HG03039 (cell line): ENCODE results near the gene SLC25A26.
"Not testable (repeated sequence)": the region's sequence is repeated elsewhere in the genome, so short reads cannot be mapped to it uniquely, and the experiment has no call there.

Experiments used
- ATAC-seq: cut with Tn5 transposase; IDR thresholded peaks from one replicate; pipeline ENCODE4 v1.9.1; 2021; ENCODE audit warnings: mild to moderate bottlenecking, moderate library complexity; ENCODE audit not compliant: unreplicated experiment

Gene SLC25A26

DNA sequence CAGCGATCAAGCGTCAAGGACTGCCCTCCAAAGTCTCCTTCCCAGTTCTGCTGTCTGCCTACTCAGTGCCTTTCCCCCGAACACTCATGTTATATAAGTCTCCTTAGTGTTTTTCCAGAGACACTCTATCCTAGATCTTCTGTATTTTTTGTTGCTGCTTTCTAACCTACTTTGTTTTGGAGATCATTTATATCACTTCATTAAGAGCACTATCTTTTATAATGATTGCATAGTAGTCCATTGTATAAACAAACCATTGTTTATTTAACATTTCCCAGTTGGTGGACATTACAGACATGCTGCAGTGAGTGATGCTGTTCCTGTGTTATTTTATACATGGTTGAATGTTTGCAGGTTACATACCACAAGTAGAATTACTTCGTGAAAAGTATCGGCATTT is 47.1 kb downstream of the SLC25A26 start:
- ATAC-seq, result no peak

- ATAC-seq, result no peak
Measured at GRCh38 chr3:66268864-66269263, 48.1 kb downstream of the SLC25A26 start.

DNA sequence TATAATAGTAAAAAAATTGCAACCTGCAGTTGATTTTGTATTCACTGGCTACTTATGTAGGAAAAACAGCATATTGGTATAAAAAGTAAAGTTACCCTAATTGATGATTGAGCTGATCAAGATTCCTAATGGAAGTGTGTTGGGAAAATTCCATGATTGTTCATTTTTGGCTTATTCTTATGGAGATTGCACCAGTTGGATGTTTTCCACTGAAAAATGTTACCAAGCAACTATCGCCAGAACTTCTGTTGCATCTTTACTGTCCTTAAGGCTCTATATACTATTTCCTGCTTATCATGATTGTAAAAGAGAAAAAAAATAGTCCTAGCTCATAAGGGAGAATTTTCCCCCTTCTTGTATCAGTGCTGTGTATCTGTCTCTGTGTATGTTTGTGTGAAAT is 48.6 kb downstream of the SLC25A26 start:
- no peak for ATAC-seq

DNA sequence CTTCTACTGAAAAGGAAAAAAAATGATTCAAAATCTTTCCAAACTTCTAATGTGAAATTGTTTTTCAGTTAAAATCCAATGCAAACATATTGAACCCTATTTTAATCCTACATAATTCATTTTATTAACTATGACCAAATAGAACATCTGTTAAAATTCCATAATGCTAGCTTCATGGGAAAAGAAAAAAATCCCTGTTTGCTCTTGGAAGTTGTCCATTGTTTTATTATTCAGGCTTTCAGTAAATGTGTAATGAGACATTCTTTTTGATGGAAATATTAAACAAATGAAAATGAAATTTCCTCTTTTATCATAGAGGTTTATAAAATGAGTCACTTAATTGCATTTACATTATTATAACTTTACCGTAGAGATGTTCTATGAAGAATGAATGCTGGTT is 49.5 kb downstream of the SLC25A26 start:
- ATAC-seq, result no peak

DNA sequence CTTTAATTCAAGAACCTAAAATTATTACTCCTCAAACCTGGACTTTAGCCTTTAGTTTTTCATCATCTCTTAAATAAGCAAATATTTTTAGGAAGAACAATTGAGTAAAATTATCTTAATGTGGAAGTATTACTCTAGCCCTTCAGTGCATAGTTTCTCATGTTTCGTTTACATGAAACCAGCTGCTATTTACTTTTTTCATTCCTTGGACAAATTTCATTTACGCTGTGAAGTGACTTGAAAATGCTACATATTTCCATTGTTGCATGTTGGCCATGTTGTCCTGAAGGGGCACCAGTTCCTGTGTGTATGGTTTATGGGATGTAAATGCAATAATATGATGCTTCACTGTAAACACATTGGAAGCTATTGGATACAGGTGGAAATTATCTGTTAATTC is 49.9 kb downstream of the SLC25A26 start:
- ATAC-seq, result no peak

- no peak for ATAC-seq
Measured at GRCh38 chr3:66271231-66271630, 50.4 kb downstream of the SLC25A26 start.

DNA sequence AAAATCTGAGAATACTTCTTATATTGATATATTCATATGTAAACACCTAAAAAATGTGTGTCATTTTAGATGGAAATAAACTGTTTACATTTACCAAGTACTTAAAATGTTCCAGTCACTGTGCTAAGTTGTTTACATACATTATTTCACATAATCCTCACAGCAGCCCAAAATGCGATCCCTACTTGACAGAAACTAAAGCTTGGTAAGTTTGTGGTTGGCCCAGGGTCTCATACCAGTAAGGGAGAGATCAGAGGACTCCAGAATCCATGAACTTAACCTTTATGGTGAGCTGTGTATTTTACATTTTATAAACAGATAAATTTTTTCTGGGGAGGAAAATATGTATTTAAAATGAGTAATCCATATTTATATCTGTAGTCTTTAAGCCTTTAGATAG is 51.2 kb downstream of the SLC25A26 start:
- no peak for ATAC-seq

DNA sequence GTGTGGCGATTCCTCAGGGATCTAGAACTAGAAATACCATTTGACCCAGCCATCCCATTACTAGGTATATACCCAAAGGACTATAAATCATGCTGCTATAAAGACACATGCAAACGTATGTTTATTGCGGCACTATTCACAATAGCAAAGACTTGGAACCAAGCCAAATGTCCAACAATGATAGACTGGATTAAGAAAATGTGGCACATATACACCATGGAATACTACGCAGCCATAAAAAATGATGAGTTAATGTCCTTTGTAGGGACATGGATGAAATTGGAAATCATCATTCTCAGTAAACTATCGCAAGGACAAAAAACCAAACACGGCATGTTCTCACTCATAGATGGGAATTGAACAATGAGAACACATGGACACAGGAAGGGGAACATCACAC is 54.0 kb downstream of the SLC25A26 start:
- not testable (repeated sequence) for ATAC-seq

GRCh38 chr3:66276705-66277274 is 56.0 kb downstream of the SLC25A26 start:
- ATAC-seq, result no peak

DNA sequence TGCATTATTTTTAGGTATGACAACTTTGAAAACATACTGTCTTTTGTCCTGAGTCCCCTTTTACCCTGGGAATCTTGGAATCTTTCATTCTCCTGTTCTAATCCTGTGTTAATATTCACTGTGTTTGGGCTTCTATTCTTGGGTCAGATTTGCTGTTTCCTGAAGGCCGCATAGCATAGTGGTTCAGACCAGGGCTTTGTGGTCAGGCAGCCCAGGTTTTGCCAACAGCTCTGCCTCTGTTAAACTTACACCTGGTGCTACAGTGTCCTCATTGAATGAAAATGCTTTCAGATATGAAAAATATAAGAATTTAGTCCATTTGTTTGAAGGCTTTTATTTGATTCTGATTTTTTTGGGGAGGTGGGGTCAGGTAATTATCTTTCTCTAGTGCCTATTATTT is 58.4 kb downstream of the SLC25A26 start:
- no peak for ATAC-seq

DNA sequence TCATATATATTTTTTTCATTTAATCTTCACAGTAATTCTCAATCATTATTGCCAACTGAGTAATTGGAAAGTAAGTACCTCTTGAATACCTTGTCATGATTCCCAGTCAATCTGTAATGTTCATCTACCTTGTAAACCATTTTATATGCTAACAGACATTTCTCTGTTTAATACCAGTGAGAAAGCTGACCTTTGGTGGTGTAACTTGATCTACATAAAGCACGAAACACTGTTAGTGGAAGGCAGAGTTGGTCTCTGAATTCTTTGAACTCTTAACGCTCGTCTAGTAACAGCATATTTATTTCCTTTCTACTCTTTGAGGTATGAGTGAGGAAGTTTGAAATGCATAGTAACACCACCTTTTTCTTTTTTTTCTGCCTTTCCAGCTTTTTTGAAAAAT is 59.5 kb downstream of the SLC25A26 start:
- no peak for ATAC-seq

GRCh38 chr3:66291922-66292321 is 71.1 kb downstream of the SLC25A26 start:
- not testable (repeated sequence) for ATAC-seq

- no peak for ATAC-seq
Measured at GRCh38 chr3:66297260-66297873, 76.6 kb downstream of the SLC25A26 start.

- no peak for ATAC-seq
Measured at GRCh38 chr3:66297900-66298299, 77.1 kb downstream of the SLC25A26 start.

DNA sequence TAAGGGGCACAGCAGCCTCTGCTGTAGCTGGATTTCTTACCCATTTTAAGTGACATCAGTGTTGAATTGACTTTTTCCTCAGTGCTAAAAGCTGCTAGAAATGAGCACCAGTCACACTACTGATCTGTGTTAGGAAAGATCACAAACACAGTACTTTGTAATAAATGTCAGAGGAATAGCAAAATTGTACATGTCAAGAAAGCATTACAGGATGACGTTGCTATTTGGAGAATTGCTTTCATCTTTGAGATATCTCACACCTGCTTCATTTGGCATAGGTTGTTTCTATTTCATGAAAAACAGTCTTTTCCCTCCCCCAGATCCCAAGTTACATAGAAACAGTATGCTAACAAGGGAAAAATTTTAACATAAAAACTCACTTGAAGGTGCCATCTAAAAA is 77.8 kb downstream of the SLC25A26 start:
- ATAC-seq, result no peak

GRCh38 chr3:66299085-66299484 is 78.3 kb downstream of the SLC25A26 start:
- not testable (repeated sequence) for ATAC-seq

GRCh38 chr3:66299891-66300290 is 79.1 kb downstream of the SLC25A26 start:
- ATAC-seq, result no peak

- ATAC-seq, result no peak
Measured at GRCh38 chr3:66302288-66302687, 81.5 kb downstream of the SLC25A26 start.

- ATAC-seq, result no peak
Measured at GRCh38 chr3:66303491-66303901, 82.7 kb downstream of the SLC25A26 start.

- no peak for ATAC-seq
Measured at GRCh38 chr3:66304293-66304692, 83.5 kb downstream of the SLC25A26 start.

DNA sequence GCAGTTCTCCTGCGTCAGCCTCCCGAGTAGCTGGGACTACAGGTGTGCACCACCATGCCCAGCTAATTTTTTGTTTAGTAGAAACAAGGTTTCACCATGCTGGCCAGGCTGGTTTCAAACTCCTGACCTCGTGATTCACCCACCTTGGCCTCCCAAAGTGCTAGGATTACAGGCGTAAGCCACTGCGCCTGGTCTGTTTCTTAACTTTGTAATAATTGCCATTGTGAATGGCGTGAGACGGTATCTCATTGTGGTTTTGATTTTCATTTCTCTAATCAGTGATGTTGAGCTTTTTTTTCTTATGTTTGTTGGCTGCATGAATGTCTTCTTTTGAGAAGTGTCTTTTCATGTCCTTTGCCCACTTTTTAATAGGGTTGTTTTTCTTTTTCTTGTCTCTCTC is 85.3 kb downstream of the SLC25A26 start:
- not testable (repeated sequence) for ATAC-seq

DNA sequence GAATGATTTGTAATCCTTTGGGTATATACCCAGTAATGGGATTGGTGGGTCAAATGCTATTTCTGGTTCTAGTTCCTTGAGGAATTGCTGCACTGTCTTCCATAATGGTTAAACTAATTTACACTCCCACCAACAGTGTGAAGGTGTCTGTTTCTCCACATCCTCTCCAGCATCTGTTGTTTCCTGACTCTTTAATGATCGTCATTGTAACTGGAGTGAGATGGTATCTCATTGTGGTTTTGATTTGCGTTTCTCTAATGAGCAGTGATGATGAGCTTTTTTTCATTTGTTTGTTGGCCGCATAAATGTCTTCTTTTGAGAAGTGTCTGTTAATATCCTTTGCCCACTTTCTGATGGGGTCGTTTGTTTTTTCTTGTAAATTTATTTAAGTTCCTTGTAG is 86.2 kb downstream of the SLC25A26 start:
- not testable (repeated sequence) for ATAC-seq

- ATAC-seq, result no peak
Measured at GRCh38 chr3:66312039-66312438, 91.2 kb downstream of the SLC25A26 start.
